ENCODE results near the gene ELAVL3.
A peak's percentile ranks its signal among the peaks of the same experiment; 100 is the strongest.

DNA sequence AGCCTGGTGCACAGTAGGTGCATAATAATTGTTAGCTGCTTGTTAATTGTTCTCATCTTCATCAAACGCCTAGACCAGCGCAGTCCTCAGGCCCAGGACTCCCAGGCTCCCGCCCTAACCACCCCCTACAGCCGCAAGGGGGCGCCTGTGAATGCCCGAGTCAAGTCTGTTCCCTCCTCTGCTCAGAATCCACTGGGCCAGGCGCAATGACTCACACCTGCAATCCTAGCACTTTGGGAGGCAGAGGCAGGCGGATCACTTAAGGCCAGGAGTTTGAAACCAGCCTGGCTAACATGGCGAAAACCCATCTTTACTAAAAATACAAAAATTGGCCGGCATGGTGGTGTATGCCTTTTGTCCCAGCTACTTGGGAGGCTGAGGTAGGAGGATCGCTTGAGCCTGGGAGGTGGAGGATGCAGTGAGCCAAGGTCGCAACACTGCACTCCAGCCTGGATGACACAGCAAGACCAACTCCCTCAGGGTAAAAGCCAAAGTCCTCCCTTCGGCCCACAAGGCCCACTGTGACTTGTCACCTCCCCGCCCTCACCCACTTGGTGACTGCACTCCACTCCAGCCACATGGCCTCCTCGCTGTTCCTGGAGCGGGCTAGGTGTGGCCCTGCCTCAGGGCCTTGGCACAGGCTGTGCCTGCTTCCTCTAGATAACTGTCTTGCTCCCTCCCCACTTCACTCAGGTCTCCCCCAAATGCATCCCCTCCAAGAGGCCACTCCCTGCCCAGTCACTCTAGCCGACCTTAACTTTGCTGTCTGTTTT, 15.7 kb upstream of the ELAVL3 start:
- TF ChIP-seq, protein P1, sequence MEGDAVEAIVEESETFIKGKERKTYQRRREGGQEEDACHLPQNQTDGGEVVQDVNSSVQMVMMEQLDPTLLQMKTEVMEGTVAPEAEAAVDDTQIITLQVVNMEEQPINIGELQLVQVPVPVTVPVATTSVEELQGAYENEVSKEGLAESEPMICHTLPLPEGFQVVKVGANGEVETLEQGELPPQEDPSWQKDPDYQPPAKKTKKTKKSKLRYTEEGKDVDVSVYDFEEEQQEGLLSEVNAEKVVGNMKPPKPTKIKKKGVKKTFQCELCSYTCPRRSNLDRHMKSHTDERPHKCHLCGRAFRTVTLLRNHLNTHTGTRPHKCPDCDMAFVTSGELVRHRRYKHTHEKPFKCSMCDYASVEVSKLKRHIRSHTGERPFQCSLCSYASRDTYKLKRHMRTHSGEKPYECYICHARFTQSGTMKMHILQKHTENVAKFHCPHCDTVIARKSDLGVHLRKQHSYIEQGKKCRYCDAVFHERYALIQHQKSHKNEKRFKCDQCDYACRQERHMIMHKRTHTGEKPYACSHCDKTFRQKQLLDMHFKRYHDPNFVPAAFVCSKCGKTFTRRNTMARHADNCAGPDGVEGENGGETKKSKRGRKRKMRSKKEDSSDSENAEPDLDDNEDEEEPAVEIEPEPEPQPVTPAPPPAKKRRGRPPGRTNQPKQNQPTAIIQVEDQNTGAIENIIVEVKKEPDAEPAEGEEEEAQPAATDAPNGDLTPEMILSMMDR (IDR thresholded peaks at IDR 0.05), result peak; percentile 35 to 75 (median 54)
- TF ChIP-seq POLR2A (IDR thresholded peaks at IDR 0.05), result no peak
